GM12891 (cell line): ENCODE measurements around the gene LIMK1.

Source experiments
- POLR2A ChIP-seq: IDR thresholded peaks from 2 replicates; pipeline ENCODE4 v1.6.1; 2011; ENCODE audit warnings: low read depth, low read length, control low read depth
- POLR2AphosphoS5 ChIP-seq: IDR thresholded peaks from 2 replicates; pipeline ENCODE4 v1.6.1; 2011; ENCODE audit warnings: low read depth, low read length, control low read depth
- POU2F2 ChIP-seq: IDR thresholded peaks from 2 replicates; pipeline ENCODE4 v1.6.1; 2011; ENCODE audit warnings: low read depth, mild to moderate bottlenecking, control low read depth, low read length, moderate library complexity
- SPI1 ChIP-seq: IDR thresholded peaks from 2 replicates; pipeline ENCODE4 v1.6.1; 2011; ENCODE audit warnings: low read depth, low read length, control low read depth
- TAF1 ChIP-seq: IDR thresholded peaks from 2 replicates; pipeline ENCODE4 v1.6.1; 2011; ENCODE audit warnings: low read depth, low read length, control low read depth

DNA sequence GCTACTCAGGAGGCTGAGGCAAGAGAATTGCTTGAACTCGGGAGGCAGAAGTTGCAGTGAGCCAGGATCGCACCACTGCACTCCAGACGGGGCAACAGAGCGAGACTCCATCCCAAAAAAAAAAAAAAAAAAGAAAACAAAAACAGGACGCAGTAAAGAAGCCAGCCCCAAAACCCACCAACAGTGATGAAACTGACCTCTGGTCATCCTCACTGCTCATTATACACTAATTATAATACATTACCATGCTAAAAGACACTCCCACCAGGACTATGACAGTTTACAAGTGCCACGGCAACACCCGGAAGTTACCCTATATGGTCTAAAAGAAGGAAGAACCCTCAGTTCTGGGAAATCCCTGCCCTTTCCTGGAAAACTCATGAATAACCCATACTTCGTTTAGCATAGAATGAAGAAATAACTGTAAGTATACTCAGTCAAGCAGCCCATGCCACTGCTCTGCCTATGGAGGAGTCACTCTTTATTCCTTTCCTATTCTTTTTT lies 50.6 kb downstream of the LIMK1 start:
- TF ChIP-seq POLR2A: no peak
- TF ChIP-seq POLR2AphosphoS5: no peak
- no peak for TF ChIP-seq POU2F2
- TF ChIP-seq TAF1: no peak
- no peak for TF ChIP-seq SPI1
